ENCODE data around the gene NDUFA8.
"Not testable (repeated sequence)": the region's sequence is repeated elsewhere in the genome, so short reads cannot be mapped to it uniquely, and the experiment has no call there.

Gene NDUFA8

GRCh38 chr9:122119166-122119521, 40.4 kb downstream of the NDUFA8 start:
- DNase-seq, result no peak

DNA sequence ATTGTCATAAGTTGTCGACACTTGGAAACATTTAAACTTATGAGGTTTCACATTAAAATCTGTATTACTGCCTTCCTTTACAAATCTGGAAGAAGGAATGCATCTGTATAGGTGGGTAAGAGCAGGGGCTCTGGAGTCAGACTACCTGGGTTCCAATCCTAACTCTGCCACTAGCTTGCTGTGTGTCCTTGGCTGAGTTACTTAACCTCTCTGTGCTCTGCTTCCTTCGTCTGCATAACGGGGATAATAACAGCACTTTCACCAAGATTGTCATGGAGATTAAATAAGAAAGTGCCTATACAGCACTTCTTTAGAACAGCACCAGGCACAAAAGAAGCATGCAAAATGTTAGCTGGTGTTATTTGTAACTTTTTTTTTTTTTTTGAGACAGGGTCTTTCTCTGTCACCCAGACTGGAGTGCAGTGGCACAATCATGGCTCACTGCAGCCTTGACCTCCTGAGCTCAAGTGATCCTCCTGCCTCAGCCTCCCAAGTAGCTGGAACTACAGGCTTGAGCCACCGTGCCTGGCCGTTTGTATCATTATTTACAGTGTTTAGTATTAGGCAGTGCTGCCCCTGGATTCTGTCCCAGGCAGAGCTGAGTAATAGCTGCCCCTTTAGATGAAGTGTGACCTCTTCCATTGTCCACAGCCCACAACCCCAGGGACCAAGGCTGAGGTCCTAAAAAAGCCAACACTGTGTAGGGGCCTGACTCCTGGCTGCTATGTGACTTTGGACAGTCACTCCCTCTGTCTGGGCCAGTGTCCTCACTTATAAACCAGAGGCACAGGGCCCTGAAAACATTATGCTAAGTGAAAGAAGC, 41.0 kb downstream of the NDUFA8 start:
- DNase-seq, result no peak

DNA sequence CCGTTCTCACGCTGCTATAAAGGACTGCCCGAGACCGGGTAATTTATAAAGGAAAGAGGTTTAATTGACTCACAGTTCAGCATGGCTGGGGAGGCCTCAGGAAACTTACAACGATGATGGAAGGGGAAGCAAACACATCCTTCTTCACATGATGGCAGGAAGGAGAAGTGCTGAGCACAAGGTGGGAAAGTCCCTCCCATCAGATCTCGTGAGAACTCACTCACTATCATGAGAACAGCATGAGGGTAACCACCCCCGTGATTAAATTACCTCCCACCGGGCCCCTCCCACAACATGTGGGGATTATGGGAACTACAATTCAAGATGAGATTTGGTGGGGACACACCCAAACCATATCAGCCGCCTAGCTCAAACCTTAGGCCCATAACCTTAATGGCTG, 42.3 kb downstream of the NDUFA8 start:
- DNase-seq, result not testable (repeated sequence)

DNA sequence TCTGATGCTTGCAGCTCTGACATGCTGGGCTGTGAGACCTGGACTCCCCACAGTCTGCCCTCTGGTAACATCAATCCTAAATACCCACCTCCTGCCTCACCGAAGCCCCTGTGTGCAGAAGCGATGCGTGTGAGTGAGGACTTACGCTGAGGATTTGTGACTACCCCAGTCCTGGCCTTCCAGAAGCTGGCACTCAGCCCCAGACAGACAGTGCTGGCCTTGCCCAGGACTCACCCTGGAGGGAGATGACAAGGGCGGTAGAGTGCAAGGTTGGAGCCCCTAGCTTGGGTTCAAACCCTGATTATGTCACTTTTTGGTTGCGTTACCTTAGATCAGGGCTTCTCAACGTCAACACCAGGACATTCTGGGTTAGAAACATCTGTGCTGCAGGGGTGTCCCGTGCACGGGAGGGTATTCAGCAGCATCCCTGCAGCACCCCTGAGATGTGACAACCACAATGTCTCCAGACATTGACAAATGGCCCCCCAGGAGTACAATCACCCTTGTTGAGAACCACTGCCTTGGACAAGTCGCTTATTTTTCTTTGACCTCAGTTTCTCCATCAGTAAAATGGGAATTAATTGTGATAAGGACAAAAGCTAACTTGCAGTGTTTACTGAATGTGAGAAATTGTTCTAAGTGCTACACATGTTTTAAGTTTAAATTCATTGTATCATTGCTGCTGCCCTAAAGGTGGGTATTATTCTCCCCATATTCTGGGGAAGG, 43.0 kb downstream of the NDUFA8 start:
- no peak for DNase-seq

GRCh38 chr9:122116040-122116439, 43.5 kb downstream of the NDUFA8 start:
- DNase-seq, result peak; percentile 67

DNA sequence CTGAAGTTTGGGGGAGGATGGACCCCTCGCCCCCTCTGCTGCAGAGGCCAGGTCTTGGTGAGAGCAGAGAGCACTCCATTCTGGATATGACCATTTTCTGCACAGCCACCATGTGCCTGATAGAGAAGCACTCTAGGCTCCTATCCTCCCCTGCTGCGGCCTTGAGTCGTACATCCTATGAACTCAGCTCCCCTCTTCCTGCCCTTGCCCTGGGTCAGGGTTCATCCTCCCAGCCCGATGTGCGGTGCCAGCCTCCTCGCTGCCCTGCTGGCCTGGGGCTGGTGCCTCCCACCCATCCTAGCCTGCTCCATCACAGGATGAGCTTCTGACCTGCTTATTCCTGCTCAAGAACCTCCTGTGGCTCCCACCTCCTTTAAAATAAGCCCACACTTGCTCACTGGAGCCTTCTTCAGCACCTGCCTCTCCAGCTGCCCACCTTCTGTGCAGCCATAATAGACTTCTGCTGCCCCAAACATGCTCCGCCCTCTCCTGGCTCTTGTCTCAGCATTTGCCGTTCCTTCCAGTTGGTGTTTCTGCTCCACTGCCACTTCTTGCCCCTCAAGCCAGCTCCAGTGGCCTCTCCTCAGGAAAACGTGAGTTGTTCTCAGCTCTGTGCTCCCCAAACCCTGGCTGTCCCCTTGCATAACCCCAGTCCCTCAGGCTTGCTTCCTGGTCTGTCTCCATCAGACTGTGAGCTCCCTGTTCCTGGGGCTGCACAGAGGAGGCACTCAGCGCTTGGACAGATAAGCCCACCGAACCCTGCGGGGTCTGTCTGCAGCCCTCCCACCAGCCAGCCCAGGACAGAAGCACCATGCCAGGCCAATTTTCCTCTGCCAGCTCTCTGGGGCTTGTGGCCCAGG, 44.2 kb downstream of the NDUFA8 start:
- DNase-seq, result no peak

GRCh38 chr9:122113574-122113973, 46.0 kb downstream of the NDUFA8 start:
- DNase-seq, result no peak

GRCh38 chr9:122112238-122112637, 47.3 kb downstream of the NDUFA8 start:
- no peak for DNase-seq

DNA sequence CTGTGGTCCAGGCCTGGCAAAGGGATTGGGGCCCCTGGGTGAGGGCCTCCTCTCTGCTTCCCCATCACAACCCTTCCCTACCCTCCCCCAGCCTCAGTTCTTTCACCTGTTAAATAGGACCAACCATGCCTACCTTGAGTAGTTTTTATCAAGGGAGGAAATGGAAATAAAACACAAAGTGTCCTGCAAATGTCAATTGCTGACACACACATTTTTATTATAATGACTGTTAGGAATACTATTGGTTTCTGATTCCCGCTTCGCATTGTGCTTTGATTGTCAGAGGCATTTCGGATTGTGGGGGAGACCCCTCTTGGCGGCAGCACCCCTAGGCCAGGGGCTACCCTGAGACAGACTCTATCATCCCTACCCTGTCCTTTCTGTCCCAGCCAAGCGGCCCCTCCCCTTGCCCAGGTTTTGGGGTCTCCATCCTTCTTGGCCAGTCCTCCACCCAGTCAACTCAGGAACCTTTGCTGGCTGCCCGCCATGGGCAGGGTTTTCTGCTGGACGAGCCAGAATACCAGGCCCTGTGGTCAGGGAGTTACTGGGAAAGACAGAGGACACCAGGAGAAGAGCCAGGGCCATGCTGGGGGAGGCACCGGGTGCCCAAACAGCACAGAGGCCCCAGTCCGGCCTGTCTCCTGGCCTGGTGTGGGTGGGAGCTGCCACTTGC, 48.0 kb downstream of the NDUFA8 start:
- DNase-seq, result no peak

- DNase-seq, result no peak
Measured at GRCh38 chr9:122110100-122110833, 49.3 kb downstream of the NDUFA8 start.

GRCh38 chr9:122109035-122109813, 50.4 kb downstream of the NDUFA8 start:
- DNase-seq, result no peak

DNA sequence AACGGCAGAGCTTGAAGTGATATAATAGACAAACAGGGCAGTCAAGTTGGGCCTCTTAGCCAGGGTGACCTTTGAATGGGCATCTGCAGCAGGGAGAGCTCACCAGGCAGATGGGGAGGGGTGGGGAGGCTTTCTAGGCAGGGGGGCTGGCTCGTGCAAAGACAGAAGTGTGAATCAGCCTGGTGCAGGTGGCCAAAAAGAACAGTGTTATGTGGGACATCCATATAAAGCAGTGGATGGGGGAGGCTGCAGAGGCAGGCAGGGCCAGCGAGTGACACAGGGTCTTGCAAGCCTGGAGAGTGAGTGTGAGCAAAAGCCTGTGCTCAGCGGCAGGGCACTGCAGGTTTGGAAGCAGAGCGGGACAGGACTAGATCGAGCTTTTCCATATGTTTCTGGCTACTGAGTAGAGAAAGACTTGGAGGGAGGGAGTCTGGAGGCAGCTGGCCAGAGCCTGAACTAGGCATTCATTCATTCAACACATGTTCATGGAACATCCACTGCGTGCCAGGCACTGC, 52.2 kb downstream of the NDUFA8 start:
- DNase-seq, result no peak

- DNase-seq, result no peak
Measured at GRCh38 chr9:122106576-122106975, 53.0 kb downstream of the NDUFA8 start.

GRCh38 chr9:122103985-122104384, 55.6 kb downstream of the NDUFA8 start:
- DNase-seq, result no peak

- DNase-seq, result no peak
Measured at GRCh38 chr9:122102156-122102555, 57.4 kb downstream of the NDUFA8 start.

GRCh38 chr9:122100756-122101155, 58.8 kb downstream of the NDUFA8 start:
- no peak for DNase-seq

DNA sequence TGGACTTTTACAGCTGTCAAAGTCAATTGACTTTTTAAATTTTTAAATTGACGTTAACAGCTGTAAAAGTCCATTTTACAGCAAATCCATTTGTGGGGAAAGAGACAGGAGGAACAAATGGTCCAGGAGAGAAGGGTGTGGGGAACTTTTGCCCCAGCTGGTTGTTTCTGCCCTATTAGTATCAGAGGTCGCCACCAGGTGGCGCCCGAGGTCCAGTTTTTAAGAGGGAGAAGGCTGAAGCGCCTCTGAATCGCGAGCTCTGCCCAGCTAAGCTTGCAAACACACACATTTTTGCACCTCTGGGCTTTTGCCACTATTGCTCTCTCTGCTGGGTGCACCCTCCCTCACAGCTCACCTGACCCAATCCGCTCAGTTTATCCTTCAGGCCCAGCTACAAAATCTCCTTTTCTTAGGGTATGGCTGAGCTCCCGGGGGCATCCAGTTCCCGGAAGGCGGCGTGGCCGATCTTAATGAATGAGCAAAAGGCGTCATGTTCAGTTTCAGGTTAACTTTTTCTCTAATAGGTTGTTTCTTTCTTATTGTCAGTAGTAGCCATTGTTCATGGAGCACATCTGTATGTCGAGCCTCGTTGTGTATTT, 60.2 kb downstream of the NDUFA8 start:
- DNase-seq, result peak; percentile 77

DNA sequence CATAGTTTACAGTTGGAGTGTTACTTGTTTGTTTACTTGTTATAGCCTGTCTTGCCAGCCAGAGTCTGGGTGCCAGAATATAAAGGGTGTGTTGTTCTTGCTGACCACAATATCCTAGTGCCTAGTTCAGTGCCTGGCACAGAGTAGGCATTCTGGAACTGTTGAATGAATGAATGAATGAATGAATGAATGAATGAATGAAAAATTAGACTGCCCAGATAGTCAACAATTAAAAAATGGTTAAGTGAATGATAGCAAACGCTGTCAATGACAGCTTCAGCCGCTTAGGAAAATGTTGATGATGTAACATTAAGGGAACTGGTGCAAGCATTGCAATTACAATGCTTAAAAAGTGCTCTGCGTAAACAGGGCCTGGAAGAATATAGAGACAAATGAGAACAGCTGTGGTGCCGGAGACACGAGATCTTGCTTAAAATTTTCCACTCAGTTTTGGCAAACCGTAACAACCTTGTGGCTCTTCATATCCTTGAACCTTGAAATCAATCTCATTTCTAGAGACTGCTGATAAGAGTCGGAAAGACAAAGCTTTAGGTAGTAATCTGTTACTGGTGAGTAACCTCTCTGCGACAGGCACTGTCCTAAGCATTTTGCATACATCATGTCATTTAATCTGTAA, 61.8 kb downstream of the NDUFA8 start:
- DNase-seq, result no peak

DNA sequence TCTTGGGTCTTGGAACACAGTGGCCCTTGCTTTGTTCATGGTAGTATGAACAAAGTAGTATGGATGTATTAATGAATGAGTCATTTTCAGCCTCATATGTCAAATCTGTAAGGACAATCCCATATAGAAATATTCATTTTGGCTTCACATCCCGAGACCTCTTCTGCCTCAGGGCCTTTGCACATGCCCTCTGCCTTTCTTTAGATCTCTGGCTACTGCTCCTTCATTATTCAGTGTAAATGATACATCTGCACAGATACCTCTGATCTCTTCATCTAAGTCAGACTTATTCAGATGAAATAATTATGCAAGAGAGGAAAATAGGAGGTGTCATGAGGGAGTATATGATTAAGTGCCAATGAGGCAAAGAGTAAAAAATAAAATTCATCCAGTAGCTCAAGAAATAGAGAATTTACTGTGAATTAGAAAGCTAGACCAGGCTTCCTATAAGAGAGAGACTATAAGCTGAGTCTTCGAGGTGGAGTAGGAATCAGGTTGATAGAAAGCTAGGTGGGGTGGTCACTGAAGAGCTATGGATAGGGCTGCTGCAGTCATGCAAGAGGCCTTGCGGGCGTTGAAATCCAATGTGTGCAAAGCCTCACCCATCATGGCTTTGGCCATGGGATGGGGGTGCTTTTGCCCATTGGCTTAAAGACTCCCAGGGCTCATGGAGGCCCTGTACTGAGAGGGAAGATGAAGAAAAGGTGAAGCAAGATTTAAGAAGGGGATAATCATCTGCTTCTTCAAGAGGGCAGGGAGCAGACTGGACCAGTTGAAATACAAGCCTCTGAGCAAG, 62.8 kb downstream of the NDUFA8 start:
- no peak for DNase-seq

Data from kidney glomerular epithelial cell (primary cell).